Measurements from ENCODE around the gene RNF207. TPM values are rescaled to one million over a fixed set of nuclear protein-coding genes. Genes with fewer than 3 reads are reported as not detected.

RNF207 gene
- total and polyA plus RNA-seq, 2 of the 8 experiments (the other 6 are each of a cell fraction or from before 2014, with no cell fraction given): 3.9 to 5.4 TPM

DNA sequence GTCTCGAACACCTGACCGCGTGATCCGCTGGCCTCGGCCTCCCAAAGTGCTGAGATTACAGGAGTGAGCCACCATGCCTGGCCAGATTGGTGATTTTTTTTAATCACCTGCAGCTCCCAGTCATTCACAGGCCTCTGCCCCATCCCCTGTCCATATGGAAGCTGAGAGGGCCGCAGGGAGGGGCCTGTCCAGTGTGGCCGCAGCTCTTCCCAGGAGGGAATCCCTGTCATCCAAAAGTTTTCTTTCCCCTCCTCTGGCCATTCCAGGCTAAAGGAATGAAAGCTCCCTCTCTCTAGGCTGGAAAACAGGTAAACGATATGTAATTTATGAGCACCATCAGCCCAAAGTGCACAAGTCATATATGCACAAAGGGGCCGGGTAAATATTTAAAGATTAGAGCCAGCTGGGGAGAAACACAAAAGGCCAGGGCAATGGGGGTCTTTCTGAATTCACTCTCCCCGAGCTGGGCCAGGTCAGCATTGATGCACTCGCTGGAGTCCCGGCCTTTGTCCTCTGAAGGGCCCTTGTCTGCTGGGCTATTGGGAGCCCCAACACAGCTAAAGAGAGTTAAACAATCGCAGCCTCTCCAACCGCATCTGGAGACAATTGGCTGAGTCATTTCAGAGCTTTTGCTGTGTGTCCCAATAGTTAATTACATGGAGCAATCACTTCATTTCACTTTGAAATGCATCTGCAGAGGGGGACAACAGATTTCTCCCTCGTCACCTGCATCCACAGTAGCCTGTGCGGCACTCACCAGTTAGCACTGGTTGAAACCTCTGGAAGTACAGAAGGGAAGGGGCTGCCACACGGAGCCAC is 34.2 kb downstream of the RNF207 start:
- Histone ChIP-seq H4K8ac (ENCODE audit: extremely low read depth, insufficient read depth, low read length) (0 out of 2 replicates have a peak overlapping the region, but pooled peaks have one; percentile 4), H4K91ac (replicated peaks; ENCODE audit: insufficient read length, low read length) (peak overlapping the region; percentile 86), H3K27ac (ENCODE audit: low read depth, low read length) (peak overlapping the region; percentile 59), H3K4me3 (ENCODE audit: extremely low read depth in 1 of 4, insufficient read depth in 2 of 4, low read depth in 3 of 4, low read length in 4 of 4) (peak overlapping the region in 2 of 4 experiments; percentile 10 to 91; a peak in 4 of 8 replicates), H2BK12ac (ENCODE audit: low read depth, low read length) (peak overlapping the region; percentile 95), H3K9me3 (ENCODE audit: insufficient read depth in 2 of 2, low read depth in 1 of 2, low read length in 1 of 2) (no peaks in the 10 kb centered on the region), H2AK5ac (ENCODE audit: low read depth, low read length) (no peak overlapping the region), H3K79me2 (ENCODE audit: control insufficient read depth in 1 of 2, insufficient read depth in 2 of 2, low read length in 2 of 2) (peaks cover 3% of the 10 kb centered on the region in 2 experiments), H3K4me1 (replicated peaks in 1 of 4; ENCODE audit: control insufficient read depth in 3 of 4, insufficient read depth in 4 of 4, low read length in 3 of 4) (peaks cover 18 to 50% (median 33%) of the 10 kb centered on the region in 4 experiments), H2AFZ (ENCODE audit: low read length) (no peak overlapping the region), H3K18ac (ENCODE audit: extremely low read depth, low read length) (peak overlapping the region; percentile 91), H3K4me2 (ENCODE audit: insufficient read depth in 1 of 2, low read depth in 2 of 2, low read length in 2 of 2) (peak overlapping the region; percentile 52 to 87), H2BK15ac (ENCODE audit: low read length) (0 out of 2 replicates have a peak overlapping the region, but pooled peaks have one; percentile 20), H2BK20ac (ENCODE audit: low read length) (peak overlapping the region; percentile 93), H3K27me3 (replicated peaks in 1 of 4; ENCODE audit: control insufficient read depth in 3 of 4, extremely low read depth in 1 of 4, insufficient read depth in 3 of 4, low read length in 3 of 4) (peaks cover 2 to 9% (median 7%) of the 10 kb centered on the region in 4 experiments; a peak in 5 of 7 replicates), H2BK5ac (ENCODE audit: low read depth, low read length) (peak overlapping the region; percentile 84), H4K5ac (ENCODE audit: insufficient read length, low read depth, low read length) (peak overlapping the region; percentile 91), H3K79me1 (ENCODE audit: low read depth, low read length) (no peaks in the 10 kb centered on the region), H3K4ac (replicated peaks; ENCODE audit: insufficient read length, low read depth, low read length) (peak overlapping the region; percentile 63), H3K9ac (replicated peaks in 1 of 4; ENCODE audit: extremely low read depth in 1 of 4, low read depth in 3 of 4, low read length in 3 of 4) (peak overlapping the region in 3 of 4 experiments; percentile 17 to 24 (median 20); a peak in 3 of 7 replicates), H3K23ac (ENCODE audit: insufficient read length) (no peak overlapping the region), H3K56ac (replicated peaks; ENCODE audit: insufficient read length, low read depth, low read length) (peak overlapping the region; percentile 81), H3K14ac (ENCODE audit: insufficient read length) (no peak overlapping the region), H4K20me1 (replicated peaks in 1 of 2; ENCODE audit: control insufficient read depth in 1 of 2, insufficient read depth in 2 of 2, low read length in 2 of 2) (no peaks in the 10 kb centered on the region), H3K23me2 (ENCODE audit: low read depth, low read length) (peaks cover 14% of the 10 kb centered on the region; the same call in 1 of the 2 replicates), H3K36me3 (ENCODE audit: control insufficient read depth in 2 of 4, insufficient read depth in 4 of 4, low read length in 3 of 4) (no peaks in the 10 kb centered on the region), H2BK120ac (replicated peaks; ENCODE audit: low read depth, low read length) (peak overlapping the region; percentile 84)
- CTCF ChIA-PET (ENCODE audit: partially characterized antibody): interaction anchor here (0.7 to 19.1 kb wide), 17 partner anchors 7 to 214 kb away, joined by 3 to 353 read pairs (median 4); partner anchors contain the start of genes RNF207 and RPL22
- peak; percentile 7 for FAIRE-seq
- no peak for DNase-seq (ENCODE audit: low read depth in 1 of 2, low spot score in 2 of 2)
- TF ChIP-seq TBP (IDR thresholded peaks at IDR 0.05; ENCODE audit: low read depth, low read length) (no peak), CEBPB (IDR thresholded peaks at IDR 0.05; ENCODE audit: low read depth, low read length) (peak; percentile 49; the same call in 1 of the 2 replicates), BACH1 (IDR thresholded peaks at IDR 0.05; ENCODE audit: low read length) (peak; percentile 64), TCF12 (IDR thresholded peaks at IDR 0.05; ENCODE audit: low read depth, low read length) (0 out of 2 replicates have a peak, but pooled peaks have one; percentile 21), JUND (IDR thresholded peaks at IDR 0.05; ENCODE audit: low read length) (peak; percentile 46; the same call in 1 of the 2 replicates), MAFK (IDR thresholded peaks at IDR 0.05; ENCODE audit: low read depth, low read length) (peak; percentile 62; the same call in 1 of the 2 replicates), SP1 (IDR thresholded peaks at IDR 0.05; ENCODE audit: low read depth, low read length) (no peak), FOSL1 (IDR thresholded peaks at IDR 0.05; ENCODE audit: insufficient read depth, low read depth, low read length) (no peak), TAF1 (IDR thresholded peaks at IDR 0.05; ENCODE audit: low read depth, low read length) (peak; percentile 16; the same call in 1 of the 2 replicates)
- TF ChIP-seq, protein P1, sequence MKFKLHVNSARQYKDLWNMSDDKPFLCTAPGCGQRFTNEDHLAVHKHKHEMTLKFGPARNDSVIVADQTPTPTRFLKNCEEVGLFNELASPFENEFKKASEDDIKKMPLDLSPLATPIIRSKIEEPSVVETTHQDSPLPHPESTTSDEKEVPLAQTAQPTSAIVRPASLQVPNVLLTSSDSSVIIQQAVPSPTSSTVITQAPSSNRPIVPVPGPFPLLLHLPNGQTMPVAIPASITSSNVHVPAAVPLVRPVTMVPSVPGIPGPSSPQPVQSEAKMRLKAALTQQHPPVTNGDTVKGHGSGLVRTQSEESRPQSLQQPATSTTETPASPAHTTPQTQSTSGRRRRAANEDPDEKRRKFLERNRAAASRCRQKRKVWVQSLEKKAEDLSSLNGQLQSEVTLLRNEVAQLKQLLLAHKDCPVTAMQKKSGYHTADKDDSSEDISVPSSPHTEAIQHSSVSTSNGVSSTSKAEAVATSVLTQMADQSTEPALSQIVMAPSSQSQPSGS (IDR thresholded peaks at IDR 0.05; ENCODE audit: low read length): no peak
- WGBS, 2 experiments (ENCODE audit: extremely low coverage in 1 of 2, insufficient coverage in 1 of 2, insufficient read length in 1 of 2, insufficient replicate concordance in 2 of 2, low coverage in 1 of 2, low lambda C conversion rate in 2 of 2, missing lambda C conversion rate in 1 of 2): 13% methylated on average over 16 of the region's 17 CpGs; no CpG with 5 or more reads in 1 of the 2 experiments
- POLR2A ChIA-PET (ENCODE audit: partially characterized antibody): interaction anchor here (0.6 to 6.9 kb wide), 21 partner anchors 9 to 247 kb away, joined by 3 to 78 read pairs (median 3); partner anchors contain the start of gene RNF207
